RPMI8226 (cell line): ENCODE results near the gene ARHGEF9.
"Not testable (repeated sequence)": the region's sequence is repeated elsewhere in the genome, so short reads cannot be mapped to it uniquely, and the experiment has no call there.

ENCODE experiments used
- DNase-seq: peaks from one replicate; pipeline ENCODE4 v3.0.0-alpha.2; 2015

The ARHGEF9 gene

DNA sequence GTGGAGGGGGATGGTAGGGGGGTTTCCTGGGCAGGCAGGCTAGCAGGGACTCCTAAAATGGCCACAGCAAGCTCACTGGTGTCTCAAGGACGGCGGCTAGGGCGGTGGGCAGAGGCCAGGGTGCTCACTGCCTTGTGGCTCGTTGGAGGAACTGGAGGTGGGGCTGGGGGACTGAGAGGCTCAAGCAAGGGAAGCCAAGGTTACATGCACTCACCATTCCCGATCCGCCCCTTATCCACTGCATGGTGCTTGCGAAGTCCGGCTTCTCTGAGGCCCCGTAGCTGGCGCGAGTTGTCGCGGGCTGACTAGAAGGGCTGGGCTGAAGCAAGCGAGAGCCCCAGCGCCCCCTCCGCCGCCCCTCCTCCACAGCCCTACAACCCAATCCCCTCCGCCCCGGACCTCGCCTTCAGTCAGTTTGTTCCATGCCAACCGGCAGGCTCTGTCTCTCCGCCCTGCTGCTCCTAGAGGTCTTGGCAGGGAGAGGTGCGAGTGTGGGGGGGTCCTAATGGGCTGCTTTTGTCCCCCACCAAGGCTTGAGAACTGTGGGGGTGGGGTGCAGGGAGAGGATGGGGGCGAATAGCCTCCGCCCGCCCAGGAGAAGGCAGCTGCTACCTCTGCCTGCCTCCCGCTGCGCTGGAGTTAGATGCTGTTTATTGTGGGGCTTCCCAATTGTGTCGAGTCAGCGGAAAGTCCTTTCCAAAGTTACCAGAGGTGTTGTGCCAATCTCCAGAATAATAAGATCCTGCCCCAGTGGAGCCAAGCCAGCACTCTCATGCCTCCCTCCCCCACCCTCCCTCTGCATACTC is at the start of gene ARHGEF9:
Gene ARHGEF9, minus strand, starts transcription at position 313 of the 806 bp plus-strand sequence. Its CDS starts 69 bp downstream, at position 244.
- no peak for DNase-seq

DNA sequence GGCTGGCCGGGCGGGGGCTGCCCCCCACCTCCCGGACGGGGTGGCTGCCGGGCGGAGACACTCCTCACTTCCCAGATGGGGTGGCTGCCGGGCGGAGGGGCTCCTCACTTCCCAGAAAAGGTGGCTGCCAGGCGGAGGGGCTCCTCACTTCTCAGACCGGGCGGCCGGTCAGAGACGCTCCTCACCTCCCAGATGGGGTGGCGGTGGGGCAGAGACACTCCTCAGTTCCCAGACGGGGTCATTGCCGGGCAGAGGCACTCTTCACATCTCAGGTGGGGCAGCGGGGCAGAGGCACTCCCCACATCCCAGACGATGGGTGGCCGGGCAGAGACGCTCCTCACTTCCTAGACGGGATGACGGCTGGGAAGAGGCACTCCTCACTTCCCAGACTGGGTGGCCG is 40.4 kb upstream of the ARHGEF9 start:
- not testable (repeated sequence) for DNase-seq

DNA sequence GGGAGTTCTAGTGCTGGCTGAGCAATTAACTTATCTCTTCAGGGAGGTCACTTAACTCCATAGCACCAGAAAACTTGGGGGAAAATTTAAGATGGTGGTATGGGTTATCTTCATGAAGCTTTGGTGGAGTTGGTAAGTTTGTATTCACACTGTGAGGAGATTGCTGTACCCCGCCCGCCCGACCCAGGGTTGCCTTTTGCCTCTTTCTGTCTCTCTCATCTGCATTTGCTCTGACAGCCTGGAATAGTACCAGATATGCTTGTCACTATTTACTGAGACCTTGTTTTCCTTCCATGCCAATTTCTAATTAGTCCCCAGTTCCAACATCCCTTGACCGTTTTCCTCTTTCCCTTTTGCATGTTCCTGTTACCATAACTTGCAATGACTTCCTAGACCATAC is 33.1 kb upstream of the ARHGEF9 start:
- no peak for DNase-seq

DNA sequence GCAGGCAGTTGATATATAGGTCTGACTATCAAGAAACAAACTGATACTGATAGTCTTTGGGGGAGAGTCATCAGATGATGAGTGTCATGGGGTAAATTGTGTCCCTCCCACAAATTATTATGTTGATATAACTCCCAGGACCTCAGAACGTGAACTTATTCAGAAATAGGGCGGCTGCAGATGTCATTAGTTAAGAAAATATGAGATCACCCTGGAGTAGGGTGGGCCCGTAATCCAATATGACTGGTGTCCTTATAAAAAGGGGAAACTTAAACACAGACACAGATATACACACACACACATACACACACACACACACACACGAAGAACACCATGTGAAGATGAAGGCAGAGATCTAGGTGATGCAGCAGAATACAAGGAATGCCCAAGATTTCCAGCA is 32.7 kb upstream of the ARHGEF9 start:
- no peak for DNase-seq

DNA sequence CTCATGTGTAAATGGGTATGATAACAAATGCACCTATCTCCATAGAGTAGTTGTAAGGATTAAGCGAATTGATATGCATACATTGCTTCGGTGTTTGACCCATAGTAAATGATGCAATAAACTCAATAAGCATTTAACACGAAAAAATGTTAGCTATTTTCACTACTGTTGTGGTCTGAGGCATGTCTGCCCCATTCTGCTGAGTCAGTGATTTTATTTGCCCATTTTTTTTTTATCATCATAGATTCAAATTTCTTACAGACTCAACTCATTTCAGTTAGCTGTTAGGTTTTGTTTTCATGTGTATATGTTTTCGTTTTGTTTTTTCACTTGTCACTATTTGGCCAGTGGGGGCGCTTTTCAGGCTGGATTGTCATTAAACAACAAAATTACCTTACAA is 27.8 kb upstream of the ARHGEF9 start:
- no peak for DNase-seq

DNA sequence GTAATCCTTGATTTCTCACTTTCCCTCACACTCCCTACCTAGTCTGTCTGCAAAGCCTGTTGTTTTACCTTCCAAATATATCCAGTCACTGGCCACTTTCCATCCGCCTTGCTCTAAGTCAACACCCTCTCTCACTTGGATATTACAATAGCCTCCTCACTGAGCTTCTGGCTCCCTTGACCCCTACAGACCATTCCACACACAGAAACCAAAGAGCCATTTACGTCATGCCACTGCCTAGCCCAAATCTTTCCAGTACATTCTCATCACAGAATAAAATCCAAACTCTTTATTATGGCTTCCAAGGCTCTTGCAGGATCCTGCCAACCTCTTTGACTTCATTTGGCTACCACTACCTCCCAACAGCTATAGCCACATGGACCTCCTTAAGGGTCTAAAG is 25.7 kb upstream of the ARHGEF9 start:
- DNase-seq: no peak

DNA sequence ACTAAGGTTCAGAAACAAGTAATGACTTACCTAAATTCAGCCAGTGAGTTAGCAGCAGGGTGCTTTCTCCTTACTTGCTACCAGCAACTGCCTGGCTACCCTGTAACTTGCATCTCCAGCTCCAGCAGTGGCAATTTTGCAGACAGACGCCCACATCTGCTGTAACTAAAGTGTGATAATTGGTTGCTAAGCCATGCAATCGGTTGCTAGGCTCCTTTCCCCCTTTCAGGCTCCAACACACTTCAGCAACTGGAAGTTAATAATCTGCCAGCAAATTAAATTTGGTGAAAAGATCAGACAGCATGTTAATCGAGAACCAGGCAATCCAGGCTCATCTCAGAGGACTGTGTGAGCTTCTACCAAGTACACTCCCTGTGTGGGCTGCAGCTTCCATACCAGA is 24.2 kb upstream of the ARHGEF9 start:
- DNase-seq: no peak

DNA sequence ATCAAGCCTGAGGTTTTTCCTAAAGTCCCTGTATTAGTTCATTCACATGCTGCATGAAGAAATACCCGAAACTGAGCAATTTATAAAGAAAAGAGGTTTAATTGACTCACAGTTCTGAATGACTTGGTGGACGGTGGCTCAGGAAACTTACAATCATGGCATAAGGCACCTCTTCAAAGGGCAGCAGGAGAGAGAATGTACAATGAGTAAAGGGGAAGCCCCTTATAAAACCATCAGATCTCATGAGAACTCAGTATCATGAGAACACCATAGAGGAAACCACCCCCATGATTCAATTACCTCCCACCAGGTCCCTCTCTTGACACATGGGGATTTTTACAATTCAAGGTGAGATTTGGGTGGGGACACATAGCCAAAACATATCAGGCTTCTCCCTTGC is 10.4 kb upstream of the ARHGEF9 start:
- DNase-seq: not testable (repeated sequence)

DNA sequence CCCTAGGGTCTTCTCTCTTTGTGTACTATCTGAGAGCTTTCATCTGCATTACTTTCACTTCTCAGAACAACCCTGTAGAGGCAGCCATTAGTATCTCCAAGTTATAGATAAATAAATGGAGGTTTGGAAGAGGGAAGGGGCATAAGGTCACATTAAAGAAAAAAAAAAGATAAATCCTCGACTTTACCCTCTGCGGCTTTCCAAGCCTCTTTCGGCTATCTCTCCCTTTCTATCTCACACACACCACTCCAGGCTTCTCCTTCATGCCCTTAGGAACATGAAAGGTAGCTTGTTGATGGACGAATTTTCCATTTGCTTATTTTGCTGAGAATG is 660 bp upstream of the ARHGEF9 start:
- no peak for DNase-seq

DNA sequence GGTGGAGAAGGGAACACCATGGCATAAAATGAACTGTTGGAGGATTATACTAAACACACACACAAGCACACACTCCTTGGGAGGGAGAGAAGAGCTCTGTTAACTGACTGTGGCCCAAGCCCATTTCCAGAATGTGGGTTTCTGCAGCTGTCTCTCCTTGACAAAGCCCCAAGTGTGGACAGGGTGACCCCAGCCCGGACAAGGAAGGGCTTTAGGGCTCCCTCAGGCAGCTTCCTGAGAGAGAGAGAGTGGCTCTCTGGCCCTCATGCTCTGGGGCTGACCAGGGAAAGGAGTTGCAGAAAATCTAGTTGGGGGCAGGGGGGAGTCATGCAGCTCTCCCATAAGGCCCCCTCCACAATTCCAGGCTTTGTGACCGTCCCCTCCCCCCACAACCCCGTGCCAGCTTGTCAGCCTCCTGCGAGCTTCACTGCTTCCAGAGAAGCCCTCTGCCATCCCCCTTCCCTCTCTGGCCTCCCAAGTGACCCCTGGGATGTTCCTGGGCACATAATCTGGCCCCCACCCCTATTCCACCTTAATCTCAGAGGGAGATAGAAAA is 590 bp downstream of the ARHGEF9 start:
- no peak for DNase-seq

DNA sequence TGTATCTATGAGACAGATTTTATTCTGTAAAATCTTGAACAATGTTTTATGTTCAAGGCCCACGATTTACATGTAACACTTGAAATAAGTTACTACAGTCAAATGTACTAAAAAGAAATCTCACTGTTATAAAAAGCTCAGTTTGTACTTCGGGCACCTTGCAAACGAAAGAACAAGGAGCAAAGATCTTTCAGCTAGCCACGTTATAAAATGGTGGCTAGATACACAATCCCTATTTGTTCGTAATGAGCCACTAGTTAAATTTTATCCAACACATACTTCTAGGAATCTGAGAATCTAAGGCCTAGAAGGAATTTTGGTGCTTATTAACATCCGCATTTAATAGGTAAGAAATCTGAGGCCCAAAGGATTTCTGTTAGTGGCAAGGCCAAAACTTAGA is 2.5 kb downstream of the ARHGEF9 start:
- no peak for DNase-seq

DNA sequence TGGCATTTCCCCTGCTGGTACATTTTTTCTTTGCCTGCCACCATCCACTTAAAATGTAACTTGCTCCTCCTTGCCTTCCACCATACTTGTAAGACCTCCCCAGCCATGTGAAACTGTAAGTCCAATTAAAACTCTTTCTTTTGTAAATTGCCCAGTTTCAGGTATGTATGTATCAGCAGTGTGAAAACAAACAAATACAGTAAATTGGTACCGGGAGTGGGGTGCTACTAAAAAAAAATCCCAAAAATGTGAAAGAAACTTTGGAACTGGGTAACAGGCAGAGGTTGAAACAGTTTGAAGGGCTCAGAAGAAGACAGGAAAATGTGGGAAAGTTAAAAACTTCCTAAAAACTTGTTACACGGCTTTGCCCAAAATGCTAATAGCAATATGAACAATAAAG is 16.3 kb downstream of the ARHGEF9 start:
- no peak for DNase-seq

DNA sequence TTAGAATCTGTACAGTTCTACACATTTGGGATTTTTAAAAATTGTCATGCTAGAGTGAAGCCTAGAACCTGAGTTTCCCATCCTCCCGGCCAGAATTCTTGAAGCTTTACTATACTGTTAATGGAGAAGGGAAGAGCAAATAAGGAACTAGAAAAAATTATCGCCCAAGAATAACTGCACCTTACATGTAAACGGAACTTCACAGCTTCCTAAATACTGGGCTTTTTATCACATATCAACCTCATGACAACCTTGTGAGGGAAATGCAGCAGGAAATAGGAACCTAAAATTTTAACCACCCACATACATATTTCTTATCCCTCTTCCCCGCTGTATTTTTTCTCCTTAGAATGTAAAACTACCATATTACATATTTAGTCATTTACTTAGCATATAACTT is 19.3 kb downstream of the ARHGEF9 start:
- DNase-seq: no peak

DNA sequence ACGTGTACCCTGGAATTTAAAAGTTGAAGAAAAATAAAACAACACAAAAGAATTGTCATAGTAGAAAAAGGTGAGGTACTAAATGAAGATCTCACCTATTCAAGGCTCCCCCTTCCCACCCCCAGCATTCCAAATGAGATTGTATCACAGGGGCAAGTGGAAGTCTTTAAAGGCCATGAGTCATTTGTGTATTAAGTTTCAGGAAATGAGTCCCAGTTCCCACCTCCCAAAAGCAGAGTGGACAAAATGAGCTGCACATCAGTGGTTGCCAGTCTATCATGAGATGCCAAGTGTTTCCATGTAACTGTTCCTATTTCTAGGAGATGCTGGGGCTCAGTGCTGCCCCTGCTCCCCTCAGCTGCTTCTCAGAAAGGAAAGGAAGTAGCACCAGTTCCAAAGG is 20.1 kb downstream of the ARHGEF9 start:
- no peak for DNase-seq

DNA sequence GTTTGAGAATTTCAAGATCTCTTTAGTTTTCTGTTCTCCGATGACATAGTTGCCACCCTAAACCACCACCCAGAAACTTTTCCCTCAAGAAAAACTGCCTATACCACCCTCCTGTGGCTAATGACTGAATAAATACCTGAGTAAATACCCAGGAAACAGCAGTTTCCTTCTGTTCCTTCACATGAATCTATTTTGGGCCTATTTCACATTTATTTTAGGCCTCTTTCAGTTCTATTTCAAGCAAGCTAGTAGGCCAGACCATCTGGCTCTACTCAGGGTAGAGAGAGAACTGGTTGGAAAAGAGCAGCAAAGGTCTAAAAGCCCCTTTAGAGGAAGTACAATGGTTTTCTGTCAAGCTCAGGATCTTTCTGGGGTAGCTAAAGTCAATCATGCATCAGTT is 23.4 kb downstream of the ARHGEF9 start:
- peak; percentile 55 for DNase-seq

DNA sequence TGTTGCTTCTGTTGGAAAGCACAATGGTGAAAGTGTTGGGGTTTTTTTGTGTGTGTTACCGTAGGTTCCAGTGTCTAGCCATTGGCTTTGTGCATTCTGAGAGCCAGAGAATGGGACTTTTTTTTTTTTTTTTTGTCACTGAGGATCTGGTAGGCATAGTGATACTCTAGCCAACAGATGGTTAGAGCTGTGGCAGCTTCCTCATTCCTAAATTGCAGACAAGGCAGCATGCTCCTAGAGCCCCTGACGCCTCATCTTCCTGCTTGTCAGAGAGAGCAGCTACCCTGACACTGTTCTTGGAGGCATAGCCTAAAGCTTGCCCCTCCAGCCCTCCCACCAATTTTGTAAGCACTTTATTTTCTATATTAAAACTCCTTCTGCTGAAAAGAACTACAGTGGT is 27.0 kb downstream of the ARHGEF9 start:
- peak; percentile 44 for DNase-seq

DNA sequence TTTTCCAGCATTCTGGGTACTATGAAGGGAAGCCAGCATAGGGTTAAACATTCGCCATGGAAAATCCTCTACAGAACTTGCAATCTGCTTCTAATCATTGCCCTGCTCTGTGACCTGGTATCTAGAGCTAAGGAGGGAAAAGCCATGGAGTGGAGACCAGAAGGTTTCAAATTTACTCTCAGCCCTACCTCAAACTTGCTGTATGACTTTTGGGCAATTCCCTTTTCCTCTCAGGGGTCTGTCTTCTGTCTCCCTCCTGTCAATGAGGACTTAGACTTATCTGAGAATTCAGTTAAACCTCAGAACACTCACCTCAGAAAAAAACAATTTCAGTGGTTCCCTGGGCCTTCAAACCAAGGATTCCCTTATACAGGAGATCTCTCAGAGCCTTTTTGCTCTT is 29.1 kb downstream of the ARHGEF9 start:
- DNase-seq: no peak

DNA sequence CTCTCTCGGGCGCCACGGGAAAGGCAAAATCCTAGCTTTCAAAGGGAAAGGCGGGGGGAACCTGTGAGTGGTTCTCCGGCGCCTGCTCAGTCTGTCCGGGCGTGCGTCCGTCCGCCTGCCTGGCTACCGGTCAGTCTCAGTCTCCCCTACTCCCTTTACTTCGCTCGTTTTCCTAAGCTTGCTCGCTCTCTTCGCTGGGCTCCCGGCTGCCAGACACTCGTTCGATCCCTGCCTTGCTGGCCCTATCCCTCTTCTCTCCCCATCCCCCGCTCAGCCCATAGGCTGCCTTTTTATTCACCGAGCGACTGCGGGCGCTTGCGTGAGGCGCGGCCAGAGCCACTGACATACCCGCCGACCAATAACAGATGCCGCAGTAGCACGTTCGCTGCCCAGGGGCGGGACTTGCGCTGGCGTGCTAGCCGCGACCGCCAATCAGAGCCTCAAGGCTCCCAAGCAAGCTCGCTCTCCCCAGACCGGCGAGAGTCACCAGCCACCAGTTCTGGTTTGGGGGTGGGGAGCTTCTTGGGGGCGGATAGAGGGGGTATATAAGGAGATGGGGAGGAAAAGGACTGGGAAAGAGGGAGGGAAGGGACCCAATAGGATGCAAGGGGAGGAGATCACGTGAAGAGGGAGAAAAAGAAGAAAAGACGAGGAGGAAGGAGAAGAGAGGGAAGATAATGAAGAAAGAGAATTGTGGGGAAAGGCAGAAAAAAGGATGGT is 30.0 kb downstream of the ARHGEF9 start:
- peak; percentile 91 for DNase-seq

DNA sequence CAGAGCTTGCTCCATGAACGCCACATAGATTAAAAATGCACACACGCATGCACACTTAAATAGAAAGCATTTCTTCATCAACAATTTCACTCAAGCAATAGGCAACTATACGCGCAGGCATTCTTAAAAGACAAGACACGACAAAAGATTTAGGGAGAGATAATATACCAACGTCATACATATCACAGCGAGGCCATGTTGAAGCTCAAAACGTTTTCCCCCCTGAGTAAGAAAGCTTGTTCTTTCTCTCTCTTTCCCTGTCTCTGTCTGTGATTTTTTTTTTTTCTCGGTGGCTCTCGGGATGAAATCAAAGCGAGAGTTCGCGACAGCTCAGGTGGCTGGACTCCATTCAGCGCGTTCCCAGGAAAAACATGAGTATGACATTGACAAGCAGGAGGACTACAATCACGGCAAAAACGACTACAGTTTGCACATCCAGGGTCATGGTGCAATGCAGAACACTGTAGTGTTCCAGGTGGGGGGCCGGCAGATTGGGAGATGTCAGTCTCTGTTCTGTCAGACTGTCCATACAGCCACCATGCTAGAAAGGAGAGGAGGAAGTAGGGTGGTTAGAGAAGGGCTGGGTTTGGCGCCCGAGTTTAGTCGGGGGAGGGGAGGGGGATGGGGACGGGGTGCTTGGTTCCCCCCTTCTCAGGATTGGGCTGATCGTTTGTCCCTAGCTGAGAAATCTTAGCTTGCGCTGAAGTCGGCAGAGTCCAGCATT is 30.7 kb downstream of the ARHGEF9 start:
- peak; percentile 35 for DNase-seq

DNA sequence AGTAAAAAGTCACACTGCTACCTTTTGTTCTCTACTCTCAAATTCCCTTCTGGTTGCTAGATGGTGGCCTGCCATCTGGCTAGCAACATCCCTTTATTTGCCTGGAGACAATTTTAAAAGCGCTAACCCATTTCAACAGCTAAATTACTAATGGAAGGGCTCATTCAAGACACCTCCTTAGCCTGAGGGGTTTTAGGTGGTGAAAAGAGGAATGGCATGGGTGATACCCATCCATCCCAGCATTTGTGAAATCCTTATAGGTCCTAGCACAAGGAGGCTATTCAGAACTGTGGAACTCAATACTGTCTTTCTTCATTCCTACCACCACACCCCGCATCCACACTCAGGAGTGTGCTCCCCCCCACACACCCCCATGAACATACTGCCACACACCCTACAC is 33.5 kb downstream of the ARHGEF9 start:
- DNase-seq: no peak

DNA sequence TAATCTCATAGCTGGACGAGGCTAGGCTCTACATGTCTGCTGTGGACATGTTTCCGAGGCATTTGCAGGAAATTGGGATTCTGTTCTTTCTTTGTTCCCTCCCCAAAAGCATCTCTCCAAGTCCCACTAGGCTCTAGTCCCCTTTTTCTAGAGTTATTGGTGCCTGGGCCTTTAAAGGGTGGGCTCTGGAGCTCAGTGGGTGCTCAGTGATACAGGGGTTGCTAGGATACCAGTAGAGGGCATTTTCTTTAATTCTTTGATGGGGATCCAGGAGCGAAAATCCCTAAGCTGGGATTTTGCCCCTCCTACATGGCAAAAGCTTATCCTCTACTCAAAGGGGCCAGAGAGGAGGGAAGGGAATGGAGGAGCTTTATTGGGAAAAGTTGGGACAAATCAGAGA is 34.2 kb downstream of the ARHGEF9 start:
- DNase-seq: no peak

DNA sequence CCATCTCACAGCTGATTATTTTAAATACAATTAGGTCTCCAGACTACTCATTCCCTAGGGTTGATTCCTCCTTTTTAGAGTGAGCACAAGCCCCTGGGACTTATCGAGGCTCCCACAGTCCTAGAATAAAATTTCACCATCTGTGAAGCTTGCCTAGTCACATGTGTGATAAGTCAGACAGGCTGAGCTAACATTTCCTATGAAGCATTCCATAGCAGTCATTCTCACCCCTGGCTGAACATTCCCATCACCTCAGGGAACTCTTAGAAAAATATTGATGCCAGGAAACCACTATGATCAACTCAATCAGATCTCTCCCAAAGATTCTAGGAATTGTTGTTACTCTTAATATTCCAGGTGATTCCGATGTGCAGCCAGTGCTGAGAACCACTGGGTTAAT is 37.7 kb downstream of the ARHGEF9 start:
- no peak for DNase-seq

DNA sequence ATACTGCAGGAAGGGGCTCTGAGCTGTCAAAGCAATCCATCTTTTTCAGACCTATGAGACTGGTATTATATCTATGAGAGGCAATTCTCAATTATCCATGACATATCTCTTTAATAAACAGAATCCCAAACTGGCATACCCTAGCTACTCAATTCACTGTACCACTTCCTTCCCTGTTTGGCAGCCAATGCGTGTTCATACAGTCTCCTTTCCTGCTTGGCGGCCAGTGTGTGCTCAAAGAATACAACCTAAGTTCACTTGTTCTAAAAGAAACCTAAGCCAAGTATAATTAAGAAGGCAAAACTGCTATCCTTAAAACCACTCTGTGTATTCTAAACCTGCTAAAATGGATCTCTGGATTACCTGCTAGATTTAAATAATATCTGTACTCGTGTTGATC is 38.3 kb downstream of the ARHGEF9 start:
- no peak for DNase-seq

DNA sequence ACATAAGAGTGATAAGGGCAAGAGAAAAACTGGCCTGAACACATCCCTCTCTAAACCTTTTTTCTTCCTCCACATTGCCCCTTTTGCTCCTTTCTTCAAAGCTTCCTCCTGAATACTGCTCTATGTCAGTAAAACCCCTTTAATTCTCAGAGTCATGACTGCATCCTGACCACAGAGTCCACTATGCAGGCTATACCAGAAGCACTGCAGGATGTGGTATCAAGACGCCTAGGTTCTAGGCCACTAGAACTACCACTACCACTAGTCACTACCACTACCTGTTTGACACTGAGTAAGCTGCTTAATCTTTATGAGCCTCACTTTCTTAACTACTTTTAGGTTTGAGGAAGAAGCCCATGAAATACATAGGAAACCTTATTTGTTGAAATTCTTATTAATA is 38.7 kb downstream of the ARHGEF9 start:
- DNase-seq: no peak
